ENCODE data around the gene VEZT.
"Not testable (repeated sequence)": the region's sequence is repeated elsewhere in the genome, so short reads cannot be mapped to it uniquely, and the experiment has no call there.

The VEZT gene

DNA sequence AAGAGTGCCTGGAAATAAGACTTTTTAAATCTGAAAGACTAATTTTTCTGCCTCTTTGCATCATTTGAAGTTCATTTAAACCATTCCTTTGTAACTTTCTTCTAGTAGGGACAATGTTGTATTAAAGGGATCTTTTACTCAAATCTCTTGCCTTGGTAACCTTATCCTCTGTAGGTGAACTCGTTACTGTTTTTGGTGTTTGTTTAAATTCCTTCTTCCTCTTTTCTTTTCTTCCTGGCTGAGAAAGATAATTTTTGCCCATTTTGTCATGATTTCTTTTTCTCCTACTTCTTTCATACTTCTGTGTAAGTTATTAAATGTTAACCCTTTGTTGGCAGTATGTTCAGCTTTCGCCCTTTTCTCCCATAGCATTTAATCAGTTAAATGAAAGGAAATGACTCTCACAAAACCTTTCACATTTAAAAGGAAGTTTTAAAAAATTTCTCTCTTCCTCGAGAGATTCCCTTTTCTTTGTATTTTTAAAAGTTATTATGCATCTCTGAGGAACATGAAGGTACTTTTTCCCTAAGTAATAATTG, 10.3 kb downstream of the VEZT start:
- DNase-seq, result no peak

DNA sequence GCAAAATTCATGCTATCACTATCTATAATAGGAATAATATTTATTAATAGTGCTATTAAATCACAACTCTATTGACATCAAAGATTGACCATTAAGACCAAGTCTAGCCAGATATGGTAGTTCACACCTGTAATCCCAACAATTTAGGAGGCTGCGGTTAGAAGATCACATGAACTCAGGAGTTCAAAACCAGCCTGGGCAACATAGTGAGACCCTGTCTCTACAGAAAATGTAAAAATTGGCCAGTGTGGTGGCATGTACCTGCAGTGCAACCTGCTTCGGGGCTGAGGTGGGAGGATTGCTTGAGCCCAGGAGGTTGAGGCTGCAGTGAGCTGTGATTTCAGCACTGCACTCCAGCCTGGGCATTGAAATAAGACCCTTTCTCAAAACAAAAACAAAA, 11.0 kb downstream of the VEZT start:
- DNase-seq, result no peak

DNA sequence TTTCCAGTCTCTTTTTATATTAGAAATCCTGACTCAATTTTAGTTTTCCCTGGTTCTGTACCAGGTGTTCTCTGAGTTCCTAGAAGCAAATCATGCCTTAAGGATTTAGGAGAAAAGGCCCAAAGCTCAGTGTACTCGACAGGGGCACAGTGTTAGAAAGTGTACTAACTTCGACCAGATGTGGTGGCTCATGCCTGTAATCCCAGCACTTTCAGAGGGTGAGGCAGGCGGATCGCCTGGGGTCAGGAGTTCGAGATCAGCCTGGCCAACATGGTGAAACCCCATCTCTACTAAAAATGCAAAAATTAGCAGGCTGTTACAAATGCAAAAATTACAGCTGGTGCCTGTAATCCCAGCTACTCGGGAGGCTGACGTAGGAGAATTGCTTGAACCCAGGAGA, 12.0 kb downstream of the VEZT start:
- no peak for DNase-seq

DNA sequence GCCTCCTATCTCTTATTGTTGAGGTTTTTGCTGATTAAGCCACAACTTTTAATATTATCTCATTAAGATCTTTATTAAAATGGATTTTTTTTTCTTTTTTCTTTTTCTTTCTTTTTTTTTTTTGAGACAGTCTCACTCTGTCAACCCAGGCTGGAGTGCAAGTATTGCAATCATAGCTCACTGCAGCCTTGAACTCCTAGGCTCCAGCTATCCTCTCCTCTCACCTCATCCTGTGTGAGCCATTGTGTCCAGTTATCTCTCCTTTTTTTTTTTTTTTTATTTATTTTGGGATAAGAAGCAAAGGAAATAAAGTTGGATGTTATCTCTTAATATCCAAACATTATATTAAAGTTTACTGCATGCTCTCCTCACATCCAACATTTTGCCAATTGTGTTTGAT, 12.7 kb downstream of the VEZT start:
- DNase-seq, result no peak

DNA sequence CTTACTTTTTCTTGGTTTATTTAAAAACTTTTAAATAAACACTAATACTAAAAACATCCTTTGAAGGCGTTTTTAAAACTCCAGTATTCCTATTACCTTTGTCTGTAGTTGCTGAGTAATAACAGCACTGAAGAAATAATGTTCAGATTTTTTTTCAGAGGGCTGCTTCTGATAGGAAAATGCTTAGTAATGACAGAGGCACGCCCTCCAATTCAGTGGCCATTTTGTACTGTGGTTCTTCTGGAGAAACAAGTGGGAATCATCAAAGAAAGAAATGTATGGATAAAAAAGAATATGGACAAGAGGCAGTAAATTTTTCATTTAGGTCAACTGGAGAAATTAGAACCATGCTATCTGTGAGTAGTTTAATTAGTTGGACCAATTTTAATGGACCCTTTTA, 13.6 kb downstream of the VEZT start:
- no peak for DNase-seq

DNA sequence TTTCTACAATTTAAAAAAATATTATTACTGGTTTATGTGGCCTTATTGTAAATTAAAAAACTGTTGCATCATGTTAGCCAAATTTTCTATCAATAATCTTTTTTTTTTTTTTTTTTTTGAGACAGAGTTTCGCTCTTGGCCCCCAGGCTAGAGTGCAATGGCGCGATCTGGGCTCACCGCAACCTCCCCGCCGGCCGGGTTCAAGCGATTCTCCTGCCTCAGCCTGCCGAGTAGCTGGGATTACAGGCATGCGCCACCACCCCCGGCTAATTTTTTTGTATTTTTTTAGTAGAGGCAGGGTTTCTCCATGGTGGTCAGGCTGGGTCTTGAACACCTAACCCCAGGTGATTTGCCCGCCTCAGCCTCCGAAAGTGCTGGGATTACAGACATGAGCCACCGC, 16.6 kb downstream of the VEZT start:
- not testable (repeated sequence) for DNase-seq

DNA sequence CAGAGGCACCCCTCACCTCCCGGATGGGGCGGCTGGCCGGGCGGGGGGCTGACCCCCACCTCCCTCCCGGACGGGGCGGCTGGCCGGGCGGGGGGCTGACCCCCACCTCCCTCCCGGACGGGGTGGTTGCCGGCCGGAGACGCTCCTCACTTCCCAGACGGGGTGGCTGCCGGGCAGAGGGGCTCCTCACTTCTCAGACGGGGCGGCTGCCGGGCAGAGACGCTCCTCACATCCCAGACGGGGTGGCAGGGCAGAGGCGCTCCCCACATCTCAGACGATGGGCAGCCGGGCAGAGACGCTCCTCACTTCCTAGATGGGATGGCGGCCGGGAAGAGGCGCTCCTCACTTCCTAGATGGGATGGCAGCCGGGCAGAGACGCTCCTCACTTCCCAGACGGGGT, 18.0 kb downstream of the VEZT start:
- not testable (repeated sequence) for DNase-seq

DNA sequence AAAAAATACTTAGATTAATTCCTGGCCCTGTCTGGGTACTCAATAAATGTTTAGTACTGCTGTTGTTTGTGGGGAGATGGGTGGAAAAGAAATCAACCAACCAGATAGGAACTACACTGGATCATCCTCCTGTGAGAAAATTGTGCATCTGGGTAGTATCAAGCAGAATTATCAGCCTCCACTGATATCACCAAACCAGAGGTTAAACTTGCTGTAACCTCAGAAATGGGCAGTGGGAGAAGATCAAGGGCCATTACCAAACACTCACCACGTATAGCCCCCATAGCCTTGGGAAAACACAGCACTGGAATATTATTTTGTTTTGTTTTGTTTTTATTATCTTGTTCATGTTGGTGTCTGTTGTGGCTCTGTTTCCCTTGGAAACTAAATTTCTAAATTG, 19.7 kb downstream of the VEZT start:
- no peak for DNase-seq

DNA sequence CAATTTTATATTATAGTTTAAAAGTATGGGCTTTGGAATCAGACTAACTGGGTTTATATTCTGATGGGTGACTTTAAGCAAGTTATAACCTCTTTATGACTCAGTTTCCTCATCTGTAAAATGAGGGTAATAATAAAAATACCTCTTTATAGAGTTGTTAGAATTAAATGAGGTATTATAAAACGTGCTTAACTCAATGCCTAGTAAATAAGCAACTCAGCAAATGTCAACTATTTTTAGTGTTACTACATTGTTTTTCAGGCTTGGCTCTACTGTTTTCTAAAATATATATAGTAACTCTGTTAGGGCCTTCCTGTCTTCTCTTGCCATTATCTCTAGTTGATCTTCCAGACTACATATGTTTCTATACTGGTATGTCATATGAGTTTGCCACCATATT, 20.5 kb downstream of the VEZT start:
- no peak for DNase-seq

DNA sequence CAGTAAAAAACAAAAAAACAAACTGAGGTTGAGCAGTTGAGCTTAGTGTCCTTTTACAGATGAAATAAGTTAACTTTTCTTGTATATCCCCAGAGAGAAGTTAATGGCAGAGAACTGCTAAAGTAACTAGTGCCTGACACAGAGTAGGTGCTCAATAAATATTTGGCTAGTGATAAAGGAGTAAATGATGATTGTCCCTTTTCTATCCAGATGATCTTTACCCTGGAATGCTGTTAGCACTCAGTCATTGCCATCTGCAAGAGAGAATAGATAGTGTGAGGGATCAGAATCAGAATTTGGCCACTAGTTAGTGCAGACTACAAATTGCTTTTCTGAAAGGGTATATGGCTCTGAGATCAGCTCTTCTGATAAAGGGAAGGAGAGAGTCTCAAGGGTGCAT, 21.6 kb downstream of the VEZT start:
- DNase-seq, result no peak

DNA sequence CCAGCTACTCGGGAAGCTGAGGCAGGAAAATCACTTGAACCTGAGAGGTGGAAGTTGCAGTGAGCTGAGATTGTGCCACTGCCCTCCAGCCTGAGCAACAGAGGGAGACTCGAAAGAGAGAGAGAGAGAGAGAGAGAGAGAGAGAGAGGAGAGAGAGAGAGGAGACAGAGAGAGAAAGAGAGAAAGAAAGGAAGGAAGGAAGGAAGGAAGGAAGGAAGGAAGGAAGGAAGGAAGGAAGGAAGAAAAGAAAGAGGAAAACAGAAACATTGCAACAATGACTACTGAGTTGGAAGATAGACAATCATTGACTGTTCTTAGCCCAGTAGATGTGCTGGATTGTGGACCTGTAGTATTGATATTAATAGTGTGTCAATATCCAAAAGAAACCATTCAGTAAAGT, 22.2 kb downstream of the VEZT start:
- DNase-seq, result not testable (repeated sequence)

DNA sequence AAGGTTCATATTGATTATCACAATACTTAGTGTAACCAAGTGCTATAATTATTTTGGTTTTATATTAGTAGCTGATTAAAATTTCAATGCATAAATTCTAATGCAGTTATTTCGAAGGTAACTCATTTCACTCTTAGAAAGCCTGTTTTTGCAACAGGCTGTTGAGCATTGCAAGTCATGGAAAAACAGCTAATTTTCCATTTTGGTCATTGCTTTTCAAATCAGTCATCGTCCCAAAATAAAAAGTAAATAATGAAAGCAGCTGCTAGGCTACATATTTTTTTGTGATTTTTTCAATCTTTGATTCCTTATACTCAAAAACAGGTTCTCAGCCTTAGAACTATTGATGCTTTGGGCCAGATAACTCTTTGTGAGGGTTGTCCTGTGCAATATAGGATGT, 22.9 kb downstream of the VEZT start:
- DNase-seq, result no peak

DNA sequence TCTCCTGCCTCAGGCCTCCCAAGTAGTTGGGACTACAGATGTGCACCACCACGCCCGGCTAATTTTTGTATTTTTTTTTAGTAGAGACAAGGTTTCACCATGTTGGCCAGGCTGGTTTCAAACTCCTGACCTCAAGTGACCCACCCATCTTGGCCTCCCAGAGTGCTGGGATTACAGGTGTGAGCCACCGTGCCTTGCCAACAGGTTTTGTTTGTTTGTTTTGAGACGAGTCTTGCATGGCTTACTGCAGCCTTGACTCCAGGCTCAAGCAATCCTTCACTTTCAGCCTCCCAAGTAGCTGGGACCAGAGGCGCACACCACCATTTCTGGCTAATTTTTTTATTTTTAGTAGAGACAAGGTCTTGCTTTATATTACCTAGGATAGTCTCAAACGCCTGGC, 23.5 kb downstream of the VEZT start:
- DNase-seq, result not testable (repeated sequence)

DNA sequence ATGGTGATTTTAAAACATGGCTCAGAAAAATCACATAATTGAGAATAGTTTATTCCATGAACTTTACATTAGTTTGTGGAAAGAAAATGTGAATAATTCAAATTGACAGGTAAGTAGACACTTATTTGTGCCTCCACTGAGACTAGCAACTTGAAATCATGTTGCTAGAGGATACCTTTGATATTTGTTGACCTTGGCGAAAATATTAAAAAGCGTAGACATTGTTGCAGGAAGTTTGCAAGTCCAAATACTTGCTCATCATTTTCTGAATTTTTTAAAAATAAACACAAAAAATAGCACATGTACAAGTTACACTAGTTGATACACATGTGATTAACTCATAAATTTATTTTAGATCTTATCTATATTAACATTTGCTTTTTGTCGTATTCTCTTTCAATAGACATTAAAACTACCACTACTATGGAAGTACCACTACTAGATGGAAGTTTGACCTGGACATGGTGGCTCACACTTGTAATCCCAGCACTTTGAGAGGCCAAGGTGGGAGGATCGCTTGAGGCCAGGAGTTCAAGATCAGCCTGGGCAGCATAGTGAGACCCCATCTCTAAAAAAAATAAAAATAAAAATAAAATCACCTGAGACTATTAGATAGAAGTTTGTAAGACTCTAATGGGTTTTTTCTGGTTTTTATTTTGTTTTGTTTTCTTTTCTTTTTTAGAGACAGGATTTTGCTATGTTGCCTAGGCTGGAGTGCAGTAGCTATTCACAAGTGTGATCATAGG, 24.3 kb downstream of the VEZT start:
- DNase-seq, result no peak

DNA sequence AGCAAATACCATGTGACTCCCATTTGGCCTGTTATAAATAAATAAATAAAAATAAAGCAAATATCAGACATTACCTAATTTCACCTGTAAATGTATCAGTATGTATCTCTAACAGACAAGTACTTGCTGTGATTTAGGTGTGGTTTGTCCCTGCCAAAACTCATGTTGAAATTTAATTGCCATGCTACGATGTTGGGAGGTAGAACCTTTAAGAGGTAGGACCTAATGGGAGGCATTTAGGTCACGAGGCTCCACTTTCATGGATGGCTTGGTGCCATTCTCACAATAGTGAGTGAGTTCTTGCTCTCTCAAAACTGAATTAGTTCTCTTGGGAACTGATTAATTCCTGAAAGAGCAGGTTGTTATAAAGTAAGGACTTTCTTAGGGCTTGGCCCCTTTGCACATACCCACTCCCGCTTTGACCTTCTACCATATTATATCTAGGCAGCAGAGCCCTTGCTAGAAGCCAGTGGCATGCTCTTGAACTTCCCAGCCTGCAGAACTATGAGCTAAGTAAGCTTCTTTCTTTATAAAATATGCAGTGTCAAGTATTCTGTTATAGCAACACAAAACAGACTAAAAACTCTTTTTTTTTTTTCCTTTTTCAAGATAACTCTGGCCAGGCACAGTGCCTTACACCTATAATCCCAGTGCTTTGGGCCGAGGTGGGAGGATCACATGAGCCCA, 26.0 kb downstream of the VEZT start:
- no peak for DNase-seq

DNA sequence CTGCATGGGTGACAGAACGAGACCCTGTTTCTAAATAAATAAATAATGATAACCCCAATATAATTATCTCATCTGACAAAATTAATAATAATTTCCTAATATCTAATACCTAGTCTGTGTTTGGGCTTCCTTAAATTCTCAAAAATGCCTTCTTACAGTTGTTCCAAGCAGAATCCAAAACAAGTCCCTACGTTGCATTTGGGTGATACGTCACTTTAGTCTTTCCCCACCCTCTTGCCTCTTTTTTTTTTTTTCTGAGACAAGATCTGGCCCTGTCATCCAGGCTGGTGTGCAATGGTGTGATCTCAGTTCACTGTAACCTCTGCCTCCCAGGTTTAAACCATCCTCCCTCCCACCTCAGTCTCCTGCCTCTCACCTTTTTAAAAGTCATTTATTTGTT, 26.7 kb downstream of the VEZT start:
- DNase-seq, result no peak

DNA sequence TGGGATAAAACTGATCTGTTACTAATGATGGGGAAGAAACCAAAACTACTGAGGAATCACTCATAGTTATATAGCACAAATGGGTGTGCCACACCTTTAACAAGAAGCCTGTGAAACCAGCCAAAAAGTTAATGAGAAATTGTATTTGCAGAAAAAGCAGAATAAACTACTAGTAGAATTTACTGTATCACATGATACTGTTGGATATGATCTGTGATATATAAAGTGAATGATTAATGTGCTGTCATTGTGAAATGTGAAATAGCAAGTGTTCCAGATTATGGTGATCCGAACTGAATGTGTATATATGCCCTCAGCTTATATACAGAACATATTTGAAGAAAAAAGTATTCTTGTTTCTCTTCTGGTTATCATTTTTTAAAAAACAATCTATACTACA, 30.5 kb downstream of the VEZT start:
- DNase-seq, result no peak

DNA sequence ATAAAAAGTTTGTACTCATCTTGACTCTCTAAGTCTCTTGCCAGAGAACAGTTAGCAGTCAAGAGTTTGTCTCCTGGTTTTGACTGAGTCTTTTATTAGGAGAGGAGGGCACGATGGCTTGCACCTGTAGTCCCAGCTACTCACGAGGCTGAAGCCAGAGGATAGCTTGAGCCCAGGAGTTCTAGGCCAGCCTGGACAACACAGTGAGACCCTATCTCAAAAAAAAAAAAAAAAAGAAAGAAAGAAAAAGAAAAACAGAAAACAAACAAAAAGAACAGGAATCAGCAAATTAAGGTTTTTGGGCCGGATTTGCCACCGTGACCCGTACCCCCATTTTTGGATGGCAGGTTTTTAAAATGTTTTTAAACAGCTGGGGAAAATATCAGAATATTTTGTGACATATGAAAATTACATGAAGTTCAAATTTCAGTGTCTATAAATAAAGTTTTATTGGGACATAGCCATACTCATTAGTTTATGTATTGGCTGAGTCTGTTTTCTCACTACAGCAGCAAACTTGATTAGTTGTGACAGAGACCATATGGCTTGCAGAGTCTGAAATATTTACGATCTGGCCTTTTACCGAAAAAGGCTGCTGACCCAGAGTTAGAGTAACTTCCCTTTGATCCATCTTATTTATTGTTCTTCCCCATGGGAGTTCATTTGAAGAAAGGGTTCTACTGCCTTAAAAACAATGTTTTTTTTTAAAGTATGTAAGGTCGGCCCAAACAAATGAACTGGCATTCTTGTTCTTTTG, 31.2 kb downstream of the VEZT start:
- DNase-seq, result no peak

DNA sequence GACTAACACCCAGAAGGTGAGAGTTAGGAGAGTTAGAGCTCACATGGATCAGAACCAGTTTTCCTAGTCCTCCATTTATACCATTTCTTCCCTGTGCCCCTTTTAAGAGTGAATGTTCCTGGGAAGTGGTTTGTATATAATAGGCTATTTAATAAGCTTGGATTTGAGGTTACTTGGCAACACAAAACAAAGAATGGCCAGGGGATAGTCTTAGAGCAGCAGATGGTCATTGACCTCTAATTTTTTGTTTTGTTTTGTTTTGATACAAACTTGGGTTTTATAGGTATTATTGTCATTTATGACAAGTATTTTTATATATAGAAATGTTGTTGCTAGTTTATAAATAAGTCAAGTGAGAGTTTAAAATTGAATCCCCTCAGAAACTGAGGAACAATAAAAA, 35.8 kb downstream of the VEZT start:
- DNase-seq, result no peak

DNA sequence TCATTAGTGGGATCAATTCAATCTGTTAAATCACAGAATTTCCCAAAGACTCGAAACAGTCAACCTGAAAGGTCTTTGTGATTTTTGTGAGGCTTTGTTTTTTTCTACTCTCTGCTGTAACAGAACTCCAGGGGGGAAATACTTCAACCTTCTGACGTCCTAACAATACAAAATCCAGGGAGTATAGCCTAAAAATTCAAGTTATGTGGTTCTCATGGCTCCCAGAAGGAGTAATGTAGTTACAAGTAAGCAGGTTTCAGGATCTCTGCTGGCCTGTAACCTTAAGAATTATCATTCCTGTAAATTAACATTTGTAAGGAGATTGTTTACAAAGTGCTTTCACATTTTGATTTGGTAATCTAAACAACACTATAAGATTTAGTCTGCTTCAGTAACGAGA, 39.9 kb downstream of the VEZT start:
- DNase-seq, result no peak

DNA sequence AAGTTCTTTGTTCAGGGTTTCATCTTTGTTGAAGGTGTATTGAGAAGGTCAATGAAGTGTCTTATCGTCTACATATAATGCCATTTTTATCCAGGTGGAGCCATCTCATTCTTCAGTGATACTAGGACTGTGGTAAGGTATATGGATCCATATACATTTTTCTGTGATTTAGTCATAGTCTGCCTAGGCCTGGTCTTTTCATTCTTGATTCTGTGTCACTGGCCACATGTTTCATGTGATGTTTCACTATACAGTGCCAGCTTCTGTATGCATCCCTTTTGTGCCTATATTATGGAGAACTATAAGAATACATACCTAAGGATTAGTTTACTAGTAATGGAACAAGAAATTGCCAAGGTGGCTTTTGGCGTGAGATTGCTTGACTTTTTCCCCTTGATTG, 40.5 kb downstream of the VEZT start:
- no peak for DNase-seq

DNA sequence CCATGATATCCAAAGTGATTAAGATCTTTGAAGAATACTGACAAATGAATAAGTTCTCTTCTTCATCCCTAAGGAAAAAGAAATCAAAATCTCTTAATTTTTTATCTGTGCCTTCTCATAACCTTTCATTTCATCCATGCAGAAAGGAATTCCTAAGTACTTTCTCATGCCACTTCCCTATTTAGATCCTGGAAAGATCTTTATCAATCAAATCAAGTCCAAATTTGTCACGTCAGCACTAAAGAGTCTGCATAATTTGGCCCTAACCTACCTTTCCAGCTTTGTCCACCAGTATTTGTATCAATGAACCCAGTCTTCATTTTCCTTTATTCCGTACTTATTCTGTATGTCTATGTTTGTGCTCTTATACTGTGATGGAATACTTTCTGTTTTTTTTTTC, 41.2 kb downstream of the VEZT start:
- no peak for DNase-seq

DNA sequence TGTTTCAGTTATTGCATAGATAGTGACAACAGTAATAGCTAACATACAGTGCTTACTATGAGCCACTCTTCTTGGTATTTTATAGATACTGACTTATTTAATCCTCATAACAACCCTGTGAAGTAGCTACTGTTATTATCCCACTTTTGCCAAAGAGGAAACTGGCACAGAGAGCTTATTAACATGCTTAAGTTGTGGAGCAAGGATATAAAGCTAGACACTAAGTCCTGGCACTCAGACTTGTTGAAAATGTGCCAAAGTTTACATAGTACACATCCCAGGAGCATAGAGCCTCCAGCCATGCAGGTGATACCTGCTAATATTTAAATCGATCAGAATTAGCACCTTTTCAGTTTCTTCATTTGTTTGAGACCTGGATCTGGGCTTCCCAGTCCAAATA, 41.8 kb downstream of the VEZT start:
- no peak for DNase-seq

DNA sequence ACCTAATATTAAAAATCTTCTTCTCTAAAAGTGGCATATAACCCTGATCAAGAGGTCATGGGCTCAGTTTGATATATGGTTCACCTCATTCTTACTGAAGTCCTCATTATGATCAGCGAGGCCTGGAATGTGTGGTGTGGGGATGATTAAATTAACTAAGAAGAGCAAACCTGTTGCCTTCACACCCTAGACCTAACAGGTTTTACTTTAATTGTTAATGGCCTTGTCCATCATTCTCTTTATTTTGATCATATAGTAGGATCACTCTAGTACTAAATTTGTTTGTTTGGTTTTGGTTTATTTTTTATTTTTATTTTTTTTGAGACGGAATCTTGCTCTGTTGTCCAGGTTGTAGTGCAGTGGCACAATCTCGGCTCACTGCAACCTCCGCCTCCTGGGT, 43.5 kb downstream of the VEZT start:
- no peak for DNase-seq

Data from NK-92 treated with Interleukin-12 subunit alpha and Interleukin-12 subunit beta, amount 100 ng/mL, for 24 hours (cell line).